ENCODE results near the gene SLC29A1.

- no peak for TF ChIP-seq RNF2 (IDR thresholded peaks at IDR 0.05)
- no peak for TF ChIP-seq PATZ1 (CRISPR knock-in tag; IDR thresholded peaks at IDR 0.05; ENCODE audit: borderline replicate concordance)
- no peak for TF ChIP-seq ZNF3 (CRISPR knock-in tag; IDR thresholded peaks at IDR 0.05)
- TF ChIP-seq, protein P1, sequence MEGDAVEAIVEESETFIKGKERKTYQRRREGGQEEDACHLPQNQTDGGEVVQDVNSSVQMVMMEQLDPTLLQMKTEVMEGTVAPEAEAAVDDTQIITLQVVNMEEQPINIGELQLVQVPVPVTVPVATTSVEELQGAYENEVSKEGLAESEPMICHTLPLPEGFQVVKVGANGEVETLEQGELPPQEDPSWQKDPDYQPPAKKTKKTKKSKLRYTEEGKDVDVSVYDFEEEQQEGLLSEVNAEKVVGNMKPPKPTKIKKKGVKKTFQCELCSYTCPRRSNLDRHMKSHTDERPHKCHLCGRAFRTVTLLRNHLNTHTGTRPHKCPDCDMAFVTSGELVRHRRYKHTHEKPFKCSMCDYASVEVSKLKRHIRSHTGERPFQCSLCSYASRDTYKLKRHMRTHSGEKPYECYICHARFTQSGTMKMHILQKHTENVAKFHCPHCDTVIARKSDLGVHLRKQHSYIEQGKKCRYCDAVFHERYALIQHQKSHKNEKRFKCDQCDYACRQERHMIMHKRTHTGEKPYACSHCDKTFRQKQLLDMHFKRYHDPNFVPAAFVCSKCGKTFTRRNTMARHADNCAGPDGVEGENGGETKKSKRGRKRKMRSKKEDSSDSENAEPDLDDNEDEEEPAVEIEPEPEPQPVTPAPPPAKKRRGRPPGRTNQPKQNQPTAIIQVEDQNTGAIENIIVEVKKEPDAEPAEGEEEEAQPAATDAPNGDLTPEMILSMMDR (IDR thresholded peaks at IDR 0.05 in 2 of 3, conservative IDR thresholded peaks at IDR 0.05 in 1 of 3; ENCODE audit: insufficient read depth in 2 of 3, low read depth in 1 of 3, low read length in 3 of 3), result no peak
- TF ChIP-seq NELFE (IDR thresholded peaks at IDR 0.05; ENCODE audit: insufficient read depth, insufficient read length), result no peak
- no peak for TF ChIP-seq RBM17 (IDR thresholded peaks at IDR 0.05; ENCODE audit: borderline replicate concordance, low read depth, low read length)
- no peak for TF ChIP-seq POLR2AphosphoS5 (IDR thresholded peaks at IDR 0.05; ENCODE audit: control insufficient read depth, insufficient read depth, low read depth, low read length)
- TF ChIP-seq SETDB1 (IDR thresholded peaks at IDR 0.05; ENCODE audit: low read length), result no peak
- TF ChIP-seq RAD21 (CRISPR knock-in tag; conservative IDR thresholded peaks at IDR 0.05 in 1 of 2, IDR thresholded peaks at IDR 0.05 in 1 of 2), result no peak
- TF ChIP-seq POLR2AphosphoS2 (IDR thresholded peaks at IDR 0.05; ENCODE audit: low read length), result no peak
- TF ChIP-seq PHF8 (IDR thresholded peaks at IDR 0.05; ENCODE audit: borderline replicate concordance, low read length), result no peak
- TF ChIP-seq PREB (CRISPR knock-in tag; IDR thresholded peaks at IDR 0.05), result no peak
These were observed 55.6 kb downstream of the SLC29A1 start for GRCh38 chr6:44278774-44279697.
